ENCODE results near the gene GLP2R.

GLP2R gene

GRCh38 chr17:9907131-9907530 is 81.4 kb downstream of the GLP2R start:
- TF ChIP-seq GATA3 (IDR thresholded peaks at IDR 0.05; ENCODE audit: low read depth, low read length) (no peak), GATA2 (IDR thresholded peaks at IDR 0.05; ENCODE audit: low read depth, low read length) (no peak)

- TF ChIP-seq GATA3 (IDR thresholded peaks at IDR 0.05; ENCODE audit: low read depth, low read length) (no peak), GATA2 (IDR thresholded peaks at IDR 0.05; ENCODE audit: low read depth, low read length) (no peak)
These were observed 82.3 kb downstream of the GLP2R start for GRCh38 chr17:9907883-9908648.

GRCh38 chr17:9908649-9909042 is 82.9 kb downstream of the GLP2R start:
- TF ChIP-seq GATA2 (IDR thresholded peaks at IDR 0.05; ENCODE audit: low read depth, low read length): no peak
- no peak for TF ChIP-seq GATA3 (IDR thresholded peaks at IDR 0.05; ENCODE audit: low read depth, low read length)

GRCh38 chr17:9911089-9911488 is 85.4 kb downstream of the GLP2R start:
- TF ChIP-seq GATA3 (IDR thresholded peaks at IDR 0.05; ENCODE audit: low read depth, low read length): no peak
- no peak for TF ChIP-seq GATA2 (IDR thresholded peaks at IDR 0.05; ENCODE audit: low read depth, low read length)

- TF ChIP-seq GATA2 (IDR thresholded peaks at IDR 0.05; ENCODE audit: low read depth, low read length): no peak
- TF ChIP-seq GATA3 (IDR thresholded peaks at IDR 0.05; ENCODE audit: low read depth, low read length): no peak
These were observed 86.7 kb downstream of the GLP2R start for GRCh38 chr17:9912121-9913099.

DNA sequence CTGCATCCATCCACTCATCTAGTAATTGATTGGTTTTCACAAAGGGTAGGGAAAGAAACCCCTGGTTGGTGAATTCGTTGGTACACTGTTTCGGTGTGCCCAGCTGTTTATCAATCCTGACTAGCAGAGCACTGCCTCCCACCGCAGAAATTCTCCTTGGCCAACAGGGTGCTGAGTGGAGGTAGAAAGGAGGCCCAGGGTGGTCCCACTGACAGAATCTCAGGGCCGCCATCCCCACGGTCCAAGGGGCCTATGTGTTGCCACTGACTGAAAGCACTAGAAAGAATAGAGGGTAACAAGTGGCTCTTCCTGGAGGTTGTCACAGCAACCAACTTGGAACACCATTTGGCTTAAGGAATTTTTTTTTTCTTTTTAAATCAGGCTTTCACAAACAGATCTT is 87.8 kb downstream of the GLP2R start:
- no peak for TF ChIP-seq GATA2 (IDR thresholded peaks at IDR 0.05; ENCODE audit: low read depth, low read length)

DNA sequence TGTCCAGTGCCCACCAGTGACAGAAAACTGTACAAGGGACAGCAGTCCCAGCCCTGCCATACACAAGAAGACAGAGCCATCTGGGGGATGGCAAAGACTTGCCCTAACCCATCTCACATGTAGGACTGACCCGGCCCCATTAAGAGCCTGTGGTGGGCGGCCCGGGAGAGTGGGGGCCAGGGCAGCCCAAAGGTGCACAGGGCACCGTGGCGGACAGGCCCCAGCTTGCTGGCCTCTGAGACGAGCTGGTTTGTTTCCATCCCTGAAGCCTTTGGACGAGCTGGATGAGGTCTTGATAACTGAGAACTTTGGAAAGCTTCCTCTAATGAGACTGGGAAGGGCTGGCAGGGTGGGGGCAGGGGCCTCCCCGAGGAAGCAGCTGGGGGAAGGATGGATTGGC is 90.4 kb downstream of the GLP2R start:
- TF ChIP-seq GATA2 (IDR thresholded peaks at IDR 0.05; ENCODE audit: low read depth, low read length) (no peak), GATA3 (IDR thresholded peaks at IDR 0.05; ENCODE audit: low read depth, low read length) (no peak)

- TF ChIP-seq GATA2 (IDR thresholded peaks at IDR 0.05; ENCODE audit: low read depth, low read length): no peak
- no peak for TF ChIP-seq GATA3 (IDR thresholded peaks at IDR 0.05; ENCODE audit: low read depth, low read length)
These were observed 91.4 kb downstream of the GLP2R start for GRCh38 chr17:9917131-9917530.

DNA sequence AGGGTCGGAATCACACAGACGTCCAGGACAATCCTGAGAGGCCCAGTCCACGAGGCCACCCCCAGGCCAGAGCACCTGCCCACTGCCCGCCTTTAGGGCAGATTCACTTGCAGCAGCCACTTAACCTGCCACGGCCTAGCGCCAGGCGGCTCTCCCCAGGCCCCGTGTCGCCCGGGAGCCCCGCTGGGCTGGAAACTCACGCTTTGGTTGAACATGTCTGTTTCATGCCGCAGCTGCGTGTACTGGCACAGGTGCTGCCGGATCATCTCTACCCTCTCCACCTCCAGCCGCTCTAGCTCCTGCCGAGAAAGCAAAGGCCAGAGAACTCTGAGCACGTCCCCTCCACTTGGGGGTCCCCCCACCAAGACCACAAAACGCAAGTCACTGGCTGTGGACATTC is 92.1 kb downstream of the GLP2R start:
- TF ChIP-seq GATA3 (IDR thresholded peaks at IDR 0.05; ENCODE audit: low read depth, low read length) (no peak), GATA2 (IDR thresholded peaks at IDR 0.05; ENCODE audit: low read depth, low read length) (no peak)

DNA sequence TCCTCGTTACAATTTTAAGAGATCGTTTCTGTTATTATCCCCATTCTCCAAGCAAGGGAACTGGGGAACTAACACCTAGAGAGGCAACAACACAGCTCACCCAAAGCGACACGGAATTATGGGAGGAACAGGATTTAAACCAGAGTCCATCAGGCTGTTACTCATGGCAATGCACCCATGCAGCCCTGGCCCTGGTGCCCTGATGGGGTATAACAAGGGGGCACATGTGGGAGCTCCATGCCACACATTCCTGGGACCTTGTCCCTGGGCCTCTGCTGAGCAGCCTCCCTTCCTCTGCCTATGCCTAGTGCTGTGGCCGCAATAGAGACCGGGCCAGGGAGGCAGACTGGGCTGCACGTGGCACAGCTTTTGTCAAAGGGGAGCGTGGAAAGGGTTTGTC is 92.6 kb downstream of the GLP2R start:
- no peak for TF ChIP-seq GATA2 (IDR thresholded peaks at IDR 0.05; ENCODE audit: low read depth, low read length)
- no peak for TF ChIP-seq GATA3 (IDR thresholded peaks at IDR 0.05; ENCODE audit: low read depth, low read length)

DNA sequence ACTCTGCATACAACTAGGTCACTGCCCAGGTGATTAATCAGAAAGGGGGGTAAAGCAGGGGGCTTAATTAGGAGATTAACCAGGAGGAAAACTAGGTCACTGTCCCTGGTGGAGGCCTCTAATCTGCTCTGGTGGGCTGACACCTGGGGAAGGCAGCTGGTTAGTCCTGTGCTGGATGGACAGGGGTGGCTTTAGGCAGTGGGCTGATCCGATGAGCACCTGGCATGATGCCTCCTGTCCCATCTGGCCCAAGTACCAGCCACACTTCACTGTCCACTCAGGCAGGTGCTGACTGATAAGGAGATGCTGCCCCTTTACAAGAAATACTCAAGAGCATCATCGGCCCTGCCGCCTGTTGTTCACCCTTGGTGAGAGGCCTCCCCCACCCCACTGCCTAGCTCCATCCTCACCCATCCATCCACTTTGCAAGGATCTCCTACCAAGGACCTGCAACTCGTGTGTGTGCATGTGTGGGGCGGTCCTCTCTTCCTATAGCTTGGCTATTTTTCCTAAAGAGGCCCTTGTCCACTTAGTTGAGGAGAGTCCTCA is 93.2 kb downstream of the GLP2R start:
- TF ChIP-seq GATA2 (IDR thresholded peaks at IDR 0.05; ENCODE audit: low read depth, low read length) (no peak), GATA3 (IDR thresholded peaks at IDR 0.05; ENCODE audit: low read depth, low read length) (no peak)

DNA sequence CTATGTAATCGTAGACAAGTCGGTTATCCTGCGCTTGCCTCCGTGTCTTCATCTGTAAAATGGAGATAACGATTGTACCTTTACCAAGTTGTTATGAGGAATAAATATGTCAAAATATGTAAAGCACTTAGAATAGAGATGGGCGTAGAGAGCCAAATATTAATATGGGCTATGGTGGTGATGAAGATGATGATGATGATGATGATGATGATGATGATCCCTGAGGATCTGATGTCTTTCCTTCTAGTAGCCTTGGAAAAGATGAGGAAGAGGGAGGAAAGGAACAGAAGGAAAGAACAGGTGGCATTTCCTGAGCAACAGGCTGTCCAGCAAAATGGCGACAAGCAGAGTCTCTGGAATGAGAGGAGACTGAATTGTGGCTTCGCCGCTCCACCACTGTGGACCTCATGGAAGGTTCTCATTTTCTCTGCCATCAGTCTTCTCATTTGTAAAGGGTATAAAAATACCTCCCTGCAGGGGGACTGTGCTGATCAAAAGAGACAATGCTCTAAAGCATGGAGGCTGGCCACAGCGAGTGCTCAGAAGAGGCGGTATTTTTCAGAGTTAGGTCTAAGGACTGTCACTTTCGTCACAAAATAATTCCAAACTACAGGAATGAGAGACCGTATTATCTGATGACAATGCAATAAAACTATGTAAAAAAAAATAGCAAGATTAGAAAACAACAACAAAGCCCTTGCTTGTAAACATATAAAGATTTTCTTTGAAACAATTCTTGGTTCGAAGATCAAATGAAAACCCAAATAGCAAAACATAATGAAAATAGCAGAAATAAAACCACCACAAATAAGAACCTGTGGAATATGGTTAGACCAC is 96.5 kb downstream of the GLP2R start:
- TF ChIP-seq GATA3 (IDR thresholded peaks at IDR 0.05; ENCODE audit: low read depth, low read length) (no peak), GATA2 (IDR thresholded peaks at IDR 0.05; ENCODE audit: low read depth, low read length) (no peak)

DNA sequence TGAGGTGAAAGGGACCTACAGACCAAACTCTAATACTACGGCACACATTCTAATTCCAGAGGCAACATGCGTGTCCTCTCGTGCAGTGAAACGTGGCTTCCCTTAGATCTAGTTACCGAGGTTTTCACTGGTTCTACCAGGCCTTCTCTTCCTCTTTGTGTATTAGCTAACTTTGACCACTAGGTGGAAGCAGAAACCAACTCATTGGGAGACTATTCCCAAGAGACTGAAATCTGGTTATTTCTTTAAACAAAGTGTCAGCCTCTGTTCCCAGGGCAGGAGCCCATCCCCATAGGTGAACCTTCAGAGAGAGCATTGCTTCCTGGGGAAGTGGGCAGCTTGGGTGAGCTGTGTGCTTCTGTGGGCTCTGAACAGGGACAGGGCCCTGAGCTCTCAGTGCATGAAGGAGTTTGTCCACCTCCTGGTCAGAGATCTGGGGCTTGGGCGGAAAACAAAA is 99.0 kb downstream of the GLP2R start:
- no peak for TF ChIP-seq GATA3 (IDR thresholded peaks at IDR 0.05; ENCODE audit: low read depth, low read length)
- TF ChIP-seq GATA2 (IDR thresholded peaks at IDR 0.05; ENCODE audit: low read depth, low read length): no peak

- no peak for TF ChIP-seq GATA2 (IDR thresholded peaks at IDR 0.05; ENCODE audit: low read depth, low read length)
- no peak for TF ChIP-seq GATA3 (IDR thresholded peaks at IDR 0.05; ENCODE audit: low read depth, low read length)
These were observed 99.7 kb downstream of the GLP2R start for GRCh38 chr17:9925457-9925856.
